H9 (cell line): ENCODE results near the gene ALG8. TPM values are rescaled to one million over a fixed set of nuclear protein-coding genes. Genes with fewer than 3 reads are reported as not detected.

Experiments used
- DNase-seq: peaks from one replicate; pipeline ENCODE4 v3.0.0-alpha.2; 2017
- H2AFZ ChIP-seq: one replicate; pipeline ENCODE4 v1.6.1; 2013; ENCODE audit warnings: mild to moderate bottlenecking, low read length, control low read depth, moderate library complexity
- H2AK5ac ChIP-seq: 2 replicates; pipeline ENCODE4 v1.6.1; 2013; ENCODE audit warnings: low read length, control low read depth, mixed read lengths; ENCODE audit not compliant: insufficient read length
- H2BK120ac ChIP-seq: one replicate; pipeline ENCODE4 v1.6.1; 2013; ENCODE audit warnings: low read depth, mild to moderate bottlenecking, low read length, control low read depth, inconsistent platforms; ENCODE audit not compliant: poor library complexity, severe bottlenecking
- H2BK12ac ChIP-seq: 2 replicates; pipeline ENCODE4 v1.6.1; 2013; ENCODE audit warnings: low read length, control low read depth, mixed read lengths, low read depth; ENCODE audit not compliant: insufficient read length
- H2BK15ac ChIP-seq: 2 replicates; pipeline ENCODE4 v1.6.1; 2013; ENCODE audit warnings: low read depth, low read length, control low read depth
- H2BK20ac ChIP-seq: one replicate; pipeline ENCODE4 v1.6.1; 2013; ENCODE audit warnings: low read depth, mild to moderate bottlenecking, low read length, control low read depth, inconsistent platforms; ENCODE audit not compliant: poor library complexity, severe bottlenecking
- H2BK5ac ChIP-seq: 2 replicates; pipeline ENCODE4 v1.6.1; 2013; ENCODE audit warnings: low read length, control low read depth, mixed read lengths; ENCODE audit not compliant: insufficient read length
- H3K14ac ChIP-seq: 2 replicates; pipeline ENCODE4 v1.6.1; 2013; ENCODE audit warnings: low read length, control low read depth; ENCODE audit not compliant: insufficient read depth
- H3K18ac ChIP-seq: 2 replicates; pipeline ENCODE4 v1.6.1; 2013; ENCODE audit warnings: low read depth, mild to moderate bottlenecking, mixed read lengths, low read length, control low read depth; ENCODE audit not compliant: insufficient read length
- H3K23ac ChIP-seq: 2 replicates; pipeline ENCODE4 v1.6.1; 2013; ENCODE audit warnings: low read length, control low read depth, mixed read lengths, low read depth; ENCODE audit not compliant: insufficient read length
- H3K23me2 ChIP-seq: 2 replicates; pipeline ENCODE4 v1.6.1; 2013; ENCODE audit warnings: low read depth, mild to moderate bottlenecking, mixed read lengths, low read length, control low read depth; ENCODE audit not compliant: insufficient read length, poor library complexity, severe bottlenecking
- H3K27ac ChIP-seq: 2 replicates; pipeline ENCODE4 v1.5.1; 2013; ENCODE audit warnings: low read length, control low read depth, mixed read lengths, low read depth; ENCODE audit not compliant: insufficient read length
- H3K27me3 ChIP-seq: 2 replicates; pipeline ENCODE4 v1.6.1; 2013; ENCODE audit warnings: low read length, control low read depth, inconsistent platforms; ENCODE audit not compliant: insufficient read depth
- H3K4ac ChIP-seq: 2 replicates; pipeline ENCODE4 v1.6.1; 2013; ENCODE audit warnings: low read depth, mild to moderate bottlenecking, control low read depth, inconsistent platforms, low read length, moderate library complexity
- H3K4me1 ChIP-seq: 2 replicates; pipeline ENCODE4 v1.6.1; 2013; ENCODE audit warnings: low read length, control low read depth, inconsistent platforms; ENCODE audit not compliant: insufficient read depth
- H3K4me2 ChIP-seq: 2 replicates; pipeline ENCODE4 v1.6.1; 2013; ENCODE audit warnings: low read length, control low read depth, mixed read lengths; ENCODE audit not compliant: insufficient read length, insufficient read depth
- H3K56ac ChIP-seq: 2 replicates; pipeline ENCODE4 v1.6.1; 2013; ENCODE audit warnings: low read depth, mild to moderate bottlenecking, mixed read lengths, low read length, control low read depth; ENCODE audit not compliant: insufficient read length
- H3K79me1 ChIP-seq: 2 replicates; pipeline ENCODE4 v1.6.1; 2013; ENCODE audit warnings: low read depth, mild to moderate bottlenecking, moderate library complexity, low read length, control low read depth, inconsistent platforms; ENCODE audit not compliant: insufficient read depth, poor library complexity, severe bottlenecking
- H3K79me2 ChIP-seq: 2 replicates; pipeline ENCODE4 v1.6.1; 2013; ENCODE audit warnings: low read length, control low read depth, inconsistent platforms; ENCODE audit not compliant: insufficient read depth
- H3K9ac ChIP-seq: 2 replicates; pipeline ENCODE4 v1.6.1; 2013; ENCODE audit warnings: low read length, control low read depth, mixed read lengths; ENCODE audit not compliant: insufficient read length; ENCODE audit errors: extremely low read depth
- H3K9me3 ChIP-seq: one replicate; pipeline ENCODE4 v1.6.1; 2013; ENCODE audit warnings: low read depth, low read length, inconsistent platforms; ENCODE audit not compliant: control insufficient read depth
- H3T11ph ChIP-seq: one replicate; pipeline ENCODE4 v1.6.1; 2013; ENCODE audit warnings: mild to moderate bottlenecking, low read length, control low read depth, inconsistent platforms
- H4K20me1 ChIP-seq: one replicate; pipeline ENCODE4 v1.6.1; 2013; ENCODE audit not compliant: control insufficient read depth, insufficient read length, insufficient read depth
- H4K5ac ChIP-seq: 2 replicates; pipeline ENCODE4 v1.6.1; 2013; ENCODE audit warnings: low read depth, mild to moderate bottlenecking, mixed read lengths, low read length, control low read depth; ENCODE audit not compliant: insufficient read length
- H4K8ac ChIP-seq: replicated peaks from 2 replicates; pipeline ENCODE4 v1.6.1; 2013; ENCODE audit warnings: low read length, control low read depth, mixed read lengths, low read depth; ENCODE audit not compliant: insufficient read length
- H4K91ac ChIP-seq: 2 replicates; pipeline ENCODE4 v1.6.1; 2013; ENCODE audit warnings: low read depth, mild to moderate bottlenecking, moderate library complexity, mixed read lengths, low read length, control low read depth; ENCODE audit not compliant: insufficient read length
- H3K27ac Mint-ChIP-seq, 3 experiments: 2 replicates in 2 of 3; 3 replicates in 1 of 3; pipeline ENCODE4 v1.8.0; 2020 to 2021; ENCODE audit warnings: mixed read lengths in 3 of 3, mild to moderate bottlenecking in 1 of 3, moderate library complexity in 1 of 3
- H3K27me3 Mint-ChIP-seq: 2 replicates; pipeline ENCODE4 v1.8.0; 2021; ENCODE audit warnings: low read depth, mild to moderate bottlenecking, moderate library complexity, mixed read lengths
- H3K36me3 Mint-ChIP-seq, 3 experiments: 2 replicates in 2 of 3; 3 replicates in 1 of 3; pipeline ENCODE4 v1.8.0; 2020 to 2021; ENCODE audit warnings: low read depth in 3 of 3, mixed read lengths in 3 of 3; ENCODE audit not compliant: insufficient read depth in 1 of 3
- H3K4me1 Mint-ChIP-seq, 2 experiments: 2 replicates each; pipeline ENCODE4 v1.8.0; 2020; ENCODE audit warnings: mixed read lengths in 2 of 2
- H3K4me3 Mint-ChIP-seq, 2 experiments: 2 replicates in 1 of 2; 3 replicates in 1 of 2; pipeline ENCODE4 v1.8.0; 2020 to 2021; ENCODE audit warnings: mild to moderate bottlenecking in 2 of 2, mixed read lengths in 2 of 2, moderate library complexity in 1 of 2
- H3K9me3 Mint-ChIP-seq, 2 experiments: 2 replicates in 1 of 2; 3 replicates in 1 of 2; pipeline ENCODE4 v1.8.0; 2020; ENCODE audit warnings: mild to moderate bottlenecking in 2 of 2, mixed read lengths in 2 of 2, moderate library complexity in 1 of 2
- WGBS: extraction: QIAGEN DNeasy Blood & Tissue Kit; methylation state at CpG from one replicate; pipeline ENCODE4 v1.1.7; 2013; ENCODE audit warnings: missing lambda C conversion rate, low lambda C conversion rate, mixed read lengths; ENCODE audit not compliant: insufficient read length; ENCODE audit errors: extremely low coverage; 5-methylcytosine and 5-hydroxymethylcytosine counted together
- total RNA-seq: library from RNA; stranded (reverse); gene quantifications from 2 replicates; pipeline ENCODE4 v1.2.1, GENCODE V29; 2021
- TF ChIP-seq, protein P1 (sequence below): fragments of 200-600 bp; sonication (generic); conservative IDR thresholded peaks from 3 replicates; pipeline ENCODE4 v1.8.0; 2021; ENCODE audit warnings: antibody characterized with exemption, mild to moderate bottlenecking

The ALG8 gene
- total RNA-seq, 1 experiment from 2014 or later: 77.5 TPM

DNA sequence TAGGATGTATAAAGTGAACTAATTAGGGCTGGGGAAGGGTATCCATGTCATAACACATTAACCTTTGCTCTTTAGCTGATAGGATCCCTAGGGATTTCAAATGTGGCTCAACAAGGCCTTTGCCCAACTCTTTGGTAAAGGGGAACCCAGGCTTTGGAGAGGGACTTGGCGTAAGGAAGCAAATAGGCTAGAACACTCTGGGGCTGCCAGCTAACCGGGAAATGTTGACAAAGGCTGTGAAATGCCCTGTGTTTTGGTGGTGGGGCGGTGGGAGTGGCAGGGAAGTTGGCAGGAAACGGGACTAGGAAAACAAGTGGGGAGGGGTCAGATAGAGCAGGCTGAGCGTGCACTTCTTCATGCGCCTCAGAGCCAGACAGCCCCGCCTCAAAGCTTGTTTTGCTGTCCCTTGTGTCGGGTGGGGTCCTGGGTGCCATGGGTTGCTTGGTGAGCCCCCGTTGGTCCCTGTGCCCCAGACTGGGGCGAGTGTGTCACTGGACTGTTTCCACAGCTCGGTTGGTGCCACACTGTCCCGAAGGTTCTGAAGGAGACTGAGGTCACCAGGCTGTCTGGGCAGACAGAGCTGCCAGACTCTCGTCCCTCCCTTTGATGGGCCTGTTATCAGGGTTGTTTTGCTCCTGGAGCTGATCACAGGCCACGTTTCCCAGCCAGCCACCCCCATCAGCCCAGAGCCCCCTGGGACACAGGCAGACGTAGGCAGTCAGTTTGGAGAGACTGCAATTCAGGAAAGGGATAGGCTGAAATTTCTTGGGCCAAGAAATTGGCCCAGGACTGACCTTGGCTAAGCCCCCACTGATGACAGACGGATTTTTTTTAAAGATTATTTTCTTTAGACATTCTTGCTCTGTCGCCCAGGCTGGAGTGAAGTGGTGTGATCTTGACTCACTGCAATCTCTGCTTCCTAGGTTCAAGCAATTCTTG lies 29.4 kb upstream of the ALG8 start:
- Mint-ChIP-seq H3K36me3 (peaks cover 3 to 5% (median 3%) of the 10 kb centered on the region in 3 experiments; a peak in 4 of 7 replicates), H3K4me3 (no peak overlapping the region), H3K27me3 (no peaks in the 10 kb centered on the region), H3K4me1 (peaks cover 0 to 6% of the 10 kb centered on the region in 2 experiments; a peak in 2 of 4 replicates), H3K27ac (no peak overlapping the region), H3K9me3 (no peaks in the 10 kb centered on the region)
- no peak for DNase-seq
- H2BK120ac ChIP-seq: no peak overlapping the region
- no peak overlapping the region for H4K5ac ChIP-seq
- H3K27ac ChIP-seq: no peak overlapping the region
- H4K91ac ChIP-seq: no peak overlapping the region
- no peaks in the 10 kb centered on the region for H3K23me2 ChIP-seq
- H2BK12ac ChIP-seq: no peak overlapping the region
- TF ChIP-seq, protein P1, sequence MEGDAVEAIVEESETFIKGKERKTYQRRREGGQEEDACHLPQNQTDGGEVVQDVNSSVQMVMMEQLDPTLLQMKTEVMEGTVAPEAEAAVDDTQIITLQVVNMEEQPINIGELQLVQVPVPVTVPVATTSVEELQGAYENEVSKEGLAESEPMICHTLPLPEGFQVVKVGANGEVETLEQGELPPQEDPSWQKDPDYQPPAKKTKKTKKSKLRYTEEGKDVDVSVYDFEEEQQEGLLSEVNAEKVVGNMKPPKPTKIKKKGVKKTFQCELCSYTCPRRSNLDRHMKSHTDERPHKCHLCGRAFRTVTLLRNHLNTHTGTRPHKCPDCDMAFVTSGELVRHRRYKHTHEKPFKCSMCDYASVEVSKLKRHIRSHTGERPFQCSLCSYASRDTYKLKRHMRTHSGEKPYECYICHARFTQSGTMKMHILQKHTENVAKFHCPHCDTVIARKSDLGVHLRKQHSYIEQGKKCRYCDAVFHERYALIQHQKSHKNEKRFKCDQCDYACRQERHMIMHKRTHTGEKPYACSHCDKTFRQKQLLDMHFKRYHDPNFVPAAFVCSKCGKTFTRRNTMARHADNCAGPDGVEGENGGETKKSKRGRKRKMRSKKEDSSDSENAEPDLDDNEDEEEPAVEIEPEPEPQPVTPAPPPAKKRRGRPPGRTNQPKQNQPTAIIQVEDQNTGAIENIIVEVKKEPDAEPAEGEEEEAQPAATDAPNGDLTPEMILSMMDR: no peak
- H3K23ac ChIP-seq: no peak overlapping the region
- no peaks in the 10 kb centered on the region for H3K9me3 ChIP-seq
- no peak overlapping the region for H3T11ph ChIP-seq
- no peak overlapping the region for H4K8ac ChIP-seq
- H3K56ac ChIP-seq: no peak overlapping the region
- H2AK5ac ChIP-seq: no peak overlapping the region
- H2BK20ac ChIP-seq: no peak overlapping the region
- H3K14ac ChIP-seq: no peak overlapping the region
- H3K18ac ChIP-seq: no peak overlapping the region
- H3K79me2 ChIP-seq: no peaks in the 10 kb centered on the region
- no peak overlapping the region for H3K4ac ChIP-seq
- no peak overlapping the region for H3K4me2 ChIP-seq
- H2BK15ac ChIP-seq: no peak overlapping the region
- no CpG with 5 or more reads among the region's 17 CpGs for WGBS
- no peaks in the 10 kb centered on the region for H4K20me1 ChIP-seq
- no peaks in the 10 kb centered on the region for H3K79me1 ChIP-seq
- no peaks in the 10 kb centered on the region for H3K4me1 ChIP-seq
- no peak overlapping the region for H2BK5ac ChIP-seq
- no peak overlapping the region for H2AFZ ChIP-seq
- no peak overlapping the region for H3K9ac ChIP-seq
- no peaks in the 10 kb centered on the region for H3K27me3 ChIP-seq
